Measurements from ENCODE around the gene USP36. TPM values are rescaled to one million over a fixed set of nuclear protein-coding genes. Genes with fewer than 3 reads are reported as not detected.

The USP36 gene
- total RNA-seq, 1 experiment from 2014 or later: 113 TPM

- ChIA-PET CTCF (interaction anchor here (0.6 kb wide), 1 partner anchor 72 kb away, joined by 4 read pairs; no protein-coding TSS in a partner anchor), POLR2A (interaction anchor here (0.6 kb wide), 1 partner anchor 15 kb away, joined by 4 read pairs; no protein-coding TSS in a partner anchor)
- DNase-seq (ENCODE audit: low read depth, low spot score) (no peak), ATAC-seq (no peak)
- TF ChIP-seq SIN3A (IDR thresholded peaks at IDR 0.05; ENCODE audit: borderline replicate concordance, insufficient read depth, low read depth, low read length) (no peak), POLR2AphosphoS5 (IDR thresholded peaks at IDR 0.05; ENCODE audit: low read depth, low read length) (no peak), CTCF (IDR thresholded peaks at IDR 0.05) (no peak), REST (IDR thresholded peaks at IDR 0.05; ENCODE audit: insufficient read depth in 1 of 2, low read depth in 2 of 2, low read length in 1 of 2) (no peak), TCF7L2 (IDR thresholded peaks at IDR 0.05; ENCODE audit: low read depth, low read length) (no peak)
- no TSS peak for BruUV-seq (replicated peaks)
- Histone ChIP-seq H3K27me3 (ENCODE audit: control insufficient read depth, insufficient read depth, low read length) (no peaks in the 10 kb centered on the region), H3K36me3 (ENCODE audit: control insufficient read depth, insufficient read depth, low read length) (0 out of 2 replicates have a peak, but pooled peaks cover 9% of the 10 kb centered on the region), H3K4me1 (ENCODE audit: control insufficient read depth, insufficient read depth, low read length) (no peaks in the 10 kb centered on the region), H3K9me3 (ENCODE audit: control insufficient read depth, insufficient read depth, low read depth, low read length) (no peaks in the 10 kb centered on the region), H3K27ac (ENCODE audit: low read length) (no peak overlapping the region), H3K4me3 (ENCODE audit: low read depth in 2 of 2, low read length in 2 of 2) (no peak overlapping the region)
- in situ Hi-C loops (cut with HindIII; ENCODE audit: low pct_unique_long_range_greater_than_20kb, low sequenced_read_pairs): no loop called here
- intact Hi-C loops (cut with micrococcal nuclease; ENCODE audit: unreplicated experiment): no loop called here
These were observed 40.3 kb downstream of the USP36 start for GRCh38 chr17:78800132-78800931.

GRCh38 chr17:78798695-78799559, 41.7 kb downstream of the USP36 start:
- intact Hi-C loops (cut with micrococcal nuclease; ENCODE audit: unreplicated experiment): no loop called here
- 0 out of 2 replicates have a peak, but pooled peaks cover 9% of the 10 kb centered on the region for H3K36me3 ChIP-seq (ENCODE audit: control insufficient read depth, insufficient read depth, low read length)
- BruUV-seq (replicated peaks): no TSS peak
- in situ Hi-C loops (cut with HindIII; ENCODE audit: low pct_unique_long_range_greater_than_20kb, low sequenced_read_pairs): no loop called here
- no peak for DNase-seq (ENCODE audit: low read depth, low spot score)
- CTCF ChIA-PET: interaction anchor here (0.6 kb wide), 1 partner anchor 135 kb away, joined by 3 read pairs; no protein-coding TSS in a partner anchor
- no peak overlapping the region for H3K27ac ChIP-seq (ENCODE audit: low read length)
- peak; percentile 60 for ATAC-seq
- H3K4me3 ChIP-seq (ENCODE audit: low read depth in 2 of 2, low read length in 2 of 2): no peak overlapping the region
- TF ChIP-seq SIN3A (IDR thresholded peaks at IDR 0.05; ENCODE audit: borderline replicate concordance, insufficient read depth, low read depth, low read length) (no peak), CTCF (IDR thresholded peaks at IDR 0.05) (no peak; the same call in 1 of the 2 replicates), REST (IDR thresholded peaks at IDR 0.05; ENCODE audit: insufficient read depth in 1 of 2, low read depth in 2 of 2, low read length in 1 of 2) (no peak), TCF7L2 (IDR thresholded peaks at IDR 0.05; ENCODE audit: low read depth, low read length) (no peak), POLR2AphosphoS5 (IDR thresholded peaks at IDR 0.05; ENCODE audit: low read depth, low read length) (no peak)
- H3K9me3 ChIP-seq (ENCODE audit: control insufficient read depth, insufficient read depth, low read depth, low read length): no peaks in the 10 kb centered on the region
- POLR2A ChIA-PET: interaction anchor here (0.6 kb wide), 1 partner anchor 313 kb away, joined by 3 read pairs; no protein-coding TSS in a partner anchor
- H3K27me3 ChIP-seq (ENCODE audit: control insufficient read depth, insufficient read depth, low read length): no peaks in the 10 kb centered on the region
- H3K4me1 ChIP-seq (ENCODE audit: control insufficient read depth, insufficient read depth, low read length): no peaks in the 10 kb centered on the region
